Epithelial cell of prostate (primary cell): ENCODE data around the gene ZNF141.
"Not testable (repeated sequence)": the region's sequence is repeated elsewhere in the genome, so short reads cannot be mapped to it uniquely, and the experiment has no call there.

Experiments used
- DNase-seq: peaks from one replicate; pipeline ENCODE4 v3.0.0-alpha.2; 2011; ENCODE audit warnings: low read depth, low spot score
- H3K27ac ChIP-seq: fragments of 450-650 bp; 2 replicates; pipeline ENCODE4 v1.5.1; 2017; ENCODE audit warnings: mild to moderate bottlenecking

ZNF141 gene

GRCh38 chr4:337143-337931 is at the start of gene ZNF141:
ZNF141 (plus strand) TSS chr4:337814; CDS start chr4:337984, 170 bp downstream.
- DNase-seq: peak; percentile 89
- peak within 1 kb of the TSS; percentile 42 for H3K27ac ChIP-seq

GRCh38 chr4:288891-289290 is 48.7 kb upstream of the ZNF141 start:
- no peak overlapping the region for H3K27ac ChIP-seq
- DNase-seq: no peak

GRCh38 chr4:294732-295131 is 42.9 kb upstream of the ZNF141 start:
- no peak overlapping the region for H3K27ac ChIP-seq
- DNase-seq: no peak

- no peak for DNase-seq
- H3K27ac ChIP-seq: no peak overlapping the region
Observed at GRCh38 chr4:302381-302780, 35.2 kb upstream of the ZNF141 start.

- H3K27ac ChIP-seq, DNase-seq: not testable (repeated sequence)
Observed at GRCh38 chr4:304516-304915, 33.1 kb upstream of the ZNF141 start.

GRCh38 chr4:304969-305680 is 32.5 kb upstream of the ZNF141 start, which contains the start of gene ZNF732:
ZNF732 (minus strand) TSS chr4:305474; CDS start chr4:305310, 164 bp downstream.
- DNase-seq: peak; percentile 49
- H3K27ac ChIP-seq: no peak within 1 kb of the TSS

GRCh38 chr4:306551-306961 is 31.1 kb upstream of the ZNF141 start:
- no peak overlapping the region for H3K27ac ChIP-seq
- no peak for DNase-seq

- no peak overlapping the region for H3K27ac ChIP-seq
- no peak for DNase-seq
Observed at GRCh38 chr4:309807-310206, 27.8 kb upstream of the ZNF141 start.

GRCh38 chr4:314296-314903 is 23.2 kb upstream of the ZNF141 start:
- no peak for DNase-seq
- no peak overlapping the region for H3K27ac ChIP-seq

- no peak for DNase-seq
Observed at GRCh38 chr4:328729-329128, 8.9 kb upstream of the ZNF141 start.

GRCh38 chr4:335515-335914 is 2.1 kb upstream of the ZNF141 start:
- no peak for DNase-seq

More at GRCh38 chr4:328729-329128, 8.9 kb upstream of the ZNF141 start:
- H3K27ac ChIP-seq: no peak overlapping the region

GRCh38 chr4:336099-336892 is 1.3 kb upstream of the ZNF141 start:
- no peak for DNase-seq
- H3K27ac ChIP-seq: peak overlapping the region; percentile 42

More at GRCh38 chr4:335515-335914, 2.1 kb upstream of the ZNF141 start:
- no peak overlapping the region for H3K27ac ChIP-seq

- H3K27ac ChIP-seq: peak overlapping the region; percentile 42
- DNase-seq: no peak
Observed at GRCh38 chr4:336893-337142, 796 bp upstream of the ZNF141 start.

- peak overlapping the region; percentile 42 for H3K27ac ChIP-seq
- no peak for DNase-seq
Observed at GRCh38 chr4:337932-338758, 531 bp downstream of the ZNF141 start.

- DNase-seq: no peak
- no peak overlapping the region for H3K27ac ChIP-seq
Observed at GRCh38 chr4:338759-339097, 1.1 kb downstream of the ZNF141 start.

GRCh38 chr4:340011-340410 is 2.4 kb downstream of the ZNF141 start:
- H3K27ac ChIP-seq: no peak overlapping the region

GRCh38 chr4:373062-373839 is 35.6 kb downstream of the ZNF141 start:
- H3K27ac ChIP-seq: no peak overlapping the region
- DNase-seq: no peak

More at GRCh38 chr4:340011-340410, 2.4 kb downstream of the ZNF141 start:
- no peak for DNase-seq

- H3K27ac ChIP-seq: no peak overlapping the region
- no peak for DNase-seq
Observed at GRCh38 chr4:374298-375160, 36.9 kb downstream of the ZNF141 start.
